GM12872 (cell line): ENCODE measurements around the gene CATSPERZ.

Source experiments
- CTCF ChIP-seq: IDR thresholded peaks from 3 replicates; pipeline ENCODE4 v1.5.1; 2011; ENCODE audit warnings: low read depth, mild to moderate bottlenecking, low read length, moderate library complexity; ENCODE audit not compliant: insufficient read depth

Gene CATSPERZ

GRCh38 chr11:64275031-64275800, 24.9 kb upstream of the CATSPERZ start:
- TF ChIP-seq CTCF: no peak

- no peak for TF ChIP-seq CTCF
Observed at GRCh38 chr11:64275841-64276240, 24.3 kb upstream of the CATSPERZ start.

GRCh38 chr11:64276653-64277431, 23.3 kb upstream of the CATSPERZ start:
- TF ChIP-seq CTCF: no peak

- no peak for TF ChIP-seq CTCF
Observed at GRCh38 chr11:64278576-64279190, 21.5 kb upstream of the CATSPERZ start.

- no peak for TF ChIP-seq CTCF
Observed at GRCh38 chr11:64281957-64282770, 18.0 kb upstream of the CATSPERZ start.

- TF ChIP-seq CTCF: no peak
Observed at GRCh38 chr11:64283092-64283491, 17.1 kb upstream of the CATSPERZ start.
